ENCODE results near the gene SLC26A8. TPM values are rescaled to one million over a fixed set of nuclear protein-coding genes. Genes with fewer than 3 reads are reported as not detected.

SLC26A8 gene
- total RNA-seq, 1 donor = under 0.01 TPM

DNA sequence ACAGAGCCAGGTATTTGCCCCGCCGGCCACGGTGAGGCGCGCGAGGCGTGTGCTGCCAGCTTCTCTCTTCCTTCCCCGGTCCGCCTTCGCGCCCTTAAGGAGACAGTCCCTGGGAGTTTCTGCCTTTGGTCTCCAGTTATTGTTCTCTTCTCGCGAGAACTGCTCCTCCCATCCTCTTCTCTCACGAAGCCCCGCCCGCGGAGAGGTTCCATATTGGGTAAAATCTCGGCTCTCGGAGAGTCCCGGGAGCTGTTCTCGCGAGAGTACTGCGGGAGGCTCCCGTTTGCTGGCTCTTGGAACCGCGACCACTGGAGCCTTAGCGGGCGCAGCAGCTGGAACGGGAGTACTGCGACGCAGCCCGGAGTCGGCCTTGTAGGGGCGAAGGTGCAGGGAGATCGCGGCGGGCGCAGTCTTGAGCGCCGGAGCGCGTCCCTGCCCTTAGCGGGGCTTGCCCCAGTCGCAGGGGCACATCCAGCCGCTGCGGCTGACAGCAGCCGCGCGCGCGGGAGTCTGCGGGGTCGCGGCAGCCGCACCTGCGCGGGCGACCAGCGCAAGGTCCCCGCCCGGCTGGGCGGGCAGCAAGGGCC lies 3.2 kb upstream of the SLC26A8 start, which contains the start of gene MAPK14:
Gene MAPK14, plus strand, starts transcription at position 308 of the 587 bp plus-strand sequence. CDS start 350 bp downstream, outside the sequence.
- Histone ChIP-seq H3K4me3 (ENCODE audit: insufficient read depth, low read length) (peak within 1 kb of the TSS; percentile 96), H4K20me1 (ENCODE audit: insufficient read depth, low read length) (peaks cover 21% of the 10 kb centered on the region), H3K79me2 (ENCODE audit: insufficient read depth, low read length) (peaks cover 48% of the 10 kb centered on the region), H3K27me3 (ENCODE audit: insufficient read depth, low read length) (no peaks in the 10 kb centered on the region), H3K27ac (ENCODE audit: low read depth, low read length) (peak within 1 kb of the TSS; percentile 84), H3K4me1 (ENCODE audit: insufficient read depth, low read length) (peaks cover 31% of the 10 kb centered on the region), H3K9me3 (ENCODE audit: low read depth, low read length) (no peaks in the 10 kb centered on the region), H2AFZ (ENCODE audit: low read length) (peak within 1 kb of the TSS; percentile 64), H3K4me2 (ENCODE audit: insufficient read depth, low read length) (peak within 1 kb of the TSS; percentile 77), H3K36me3 (ENCODE audit: insufficient read depth, low read length) (no peaks in the 10 kb centered on the region)
- TF ChIP-seq, protein P1, sequence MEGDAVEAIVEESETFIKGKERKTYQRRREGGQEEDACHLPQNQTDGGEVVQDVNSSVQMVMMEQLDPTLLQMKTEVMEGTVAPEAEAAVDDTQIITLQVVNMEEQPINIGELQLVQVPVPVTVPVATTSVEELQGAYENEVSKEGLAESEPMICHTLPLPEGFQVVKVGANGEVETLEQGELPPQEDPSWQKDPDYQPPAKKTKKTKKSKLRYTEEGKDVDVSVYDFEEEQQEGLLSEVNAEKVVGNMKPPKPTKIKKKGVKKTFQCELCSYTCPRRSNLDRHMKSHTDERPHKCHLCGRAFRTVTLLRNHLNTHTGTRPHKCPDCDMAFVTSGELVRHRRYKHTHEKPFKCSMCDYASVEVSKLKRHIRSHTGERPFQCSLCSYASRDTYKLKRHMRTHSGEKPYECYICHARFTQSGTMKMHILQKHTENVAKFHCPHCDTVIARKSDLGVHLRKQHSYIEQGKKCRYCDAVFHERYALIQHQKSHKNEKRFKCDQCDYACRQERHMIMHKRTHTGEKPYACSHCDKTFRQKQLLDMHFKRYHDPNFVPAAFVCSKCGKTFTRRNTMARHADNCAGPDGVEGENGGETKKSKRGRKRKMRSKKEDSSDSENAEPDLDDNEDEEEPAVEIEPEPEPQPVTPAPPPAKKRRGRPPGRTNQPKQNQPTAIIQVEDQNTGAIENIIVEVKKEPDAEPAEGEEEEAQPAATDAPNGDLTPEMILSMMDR (IDR thresholded peaks at IDR 0.05; ENCODE audit: extremely low read depth, low read depth, low read length) = peak; percentile 86
- peak; percentile 98 for DNase-seq (ENCODE audit: insufficient read length, low spot score, missing footprints)

DNA sequence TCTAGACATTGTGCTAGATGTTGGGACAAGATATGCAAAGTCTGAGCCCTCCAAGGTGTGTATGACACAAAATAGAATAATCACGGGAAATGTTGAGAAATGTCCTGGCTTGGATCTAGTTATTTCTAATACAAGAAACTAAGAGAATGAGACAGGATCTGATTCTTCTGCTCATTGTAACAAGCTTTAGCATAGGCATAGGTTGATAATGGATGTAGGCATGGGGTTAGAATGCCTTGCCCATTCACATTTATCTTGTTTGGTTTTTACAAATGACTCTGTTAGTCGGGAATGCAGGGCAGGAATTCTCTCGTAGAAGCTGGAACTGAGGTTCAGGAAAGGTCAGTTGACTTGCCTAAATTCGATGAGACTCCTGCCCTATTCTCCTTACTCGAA lies 1.5 kb upstream of the SLC26A8 start:
- TF ChIP-seq, protein P1 (IDR thresholded peaks at IDR 0.05; ENCODE audit: extremely low read depth, low read depth, low read length) = no peak
- no peaks in the 10 kb centered on the region for H3K36me3 ChIP-seq (ENCODE audit: insufficient read depth, low read length)
- H3K4me2 ChIP-seq (ENCODE audit: insufficient read depth, low read length) = peak overlapping the region; percentile 32
- H3K4me1 ChIP-seq (ENCODE audit: insufficient read depth, low read length) = peaks cover 31% of the 10 kb centered on the region
- no peaks in the 10 kb centered on the region for H3K27me3 ChIP-seq (ENCODE audit: insufficient read depth, low read length)
- H3K27ac ChIP-seq (ENCODE audit: low read depth, low read length) = no peak overlapping the region
- H3K4me3 ChIP-seq (ENCODE audit: insufficient read depth, low read length) = no peak overlapping the region
- H4K20me1 ChIP-seq (ENCODE audit: insufficient read depth, low read length) = peaks cover 6% of the 10 kb centered on the region
- H3K9me3 ChIP-seq (ENCODE audit: low read depth, low read length) = no peaks in the 10 kb centered on the region
- peaks cover 32% of the 10 kb centered on the region for H3K79me2 ChIP-seq (ENCODE audit: insufficient read depth, low read length)
- DNase-seq (ENCODE audit: insufficient read length, low spot score, missing footprints) = peak; percentile 90
- H2AFZ ChIP-seq (ENCODE audit: low read length) = no peak overlapping the region

DNA sequence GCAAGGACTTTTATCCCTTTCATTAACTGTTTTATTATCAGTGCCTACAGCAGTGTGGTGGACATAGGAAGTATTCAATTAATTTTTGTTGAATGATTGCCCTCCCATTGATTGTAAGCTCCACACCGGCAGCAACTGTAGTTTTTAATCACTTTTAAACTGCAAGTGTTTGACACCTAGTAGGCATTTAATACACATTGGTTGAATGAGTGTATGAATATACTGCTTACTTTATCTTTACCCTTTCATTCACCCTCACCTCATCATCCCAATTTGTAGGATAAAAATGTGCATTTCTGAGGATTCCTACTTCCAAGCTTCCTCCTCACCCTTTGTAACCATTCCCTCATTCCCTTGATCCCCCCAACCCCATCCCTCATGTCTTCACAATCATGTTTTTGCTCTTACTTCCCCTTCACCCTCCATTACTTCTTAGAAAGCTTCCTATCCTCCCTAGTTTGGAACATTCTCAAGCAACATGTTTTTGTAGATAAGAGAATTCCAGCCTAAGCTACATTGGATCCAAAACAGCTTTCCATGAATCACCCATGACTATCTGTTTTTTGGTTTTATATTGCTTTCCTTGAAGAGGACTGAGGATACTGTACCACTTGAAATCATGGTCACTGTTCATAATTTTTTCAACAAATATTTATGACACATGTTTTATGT lies 955 bp upstream of the SLC26A8 start:
- peaks cover 2% of the 10 kb centered on the region for H4K20me1 ChIP-seq (ENCODE audit: insufficient read depth, low read length)
- no peak overlapping the region for H2AFZ ChIP-seq (ENCODE audit: low read length)
- peak; percentile 90 for DNase-seq (ENCODE audit: insufficient read length, low spot score, missing footprints)
- H3K27ac ChIP-seq (ENCODE audit: low read depth, low read length) = no peak overlapping the region
- TF ChIP-seq, protein P1 (IDR thresholded peaks at IDR 0.05; ENCODE audit: extremely low read depth, low read depth, low read length) = no peak
- H3K27me3 ChIP-seq (ENCODE audit: insufficient read depth, low read length) = no peaks in the 10 kb centered on the region
- no peaks in the 10 kb centered on the region for H3K9me3 ChIP-seq (ENCODE audit: low read depth, low read length)
- peaks cover 26% of the 10 kb centered on the region for H3K79me2 ChIP-seq (ENCODE audit: insufficient read depth, low read length)
- peaks cover 31% of the 10 kb centered on the region for H3K4me1 ChIP-seq (ENCODE audit: insufficient read depth, low read length)
- H3K4me3 ChIP-seq (ENCODE audit: insufficient read depth, low read length) = no peak overlapping the region
- peak overlapping the region; percentile 32 for H3K4me2 ChIP-seq (ENCODE audit: insufficient read depth, low read length)
- H3K36me3 ChIP-seq (ENCODE audit: insufficient read depth, low read length) = no peaks in the 10 kb centered on the region

DNA sequence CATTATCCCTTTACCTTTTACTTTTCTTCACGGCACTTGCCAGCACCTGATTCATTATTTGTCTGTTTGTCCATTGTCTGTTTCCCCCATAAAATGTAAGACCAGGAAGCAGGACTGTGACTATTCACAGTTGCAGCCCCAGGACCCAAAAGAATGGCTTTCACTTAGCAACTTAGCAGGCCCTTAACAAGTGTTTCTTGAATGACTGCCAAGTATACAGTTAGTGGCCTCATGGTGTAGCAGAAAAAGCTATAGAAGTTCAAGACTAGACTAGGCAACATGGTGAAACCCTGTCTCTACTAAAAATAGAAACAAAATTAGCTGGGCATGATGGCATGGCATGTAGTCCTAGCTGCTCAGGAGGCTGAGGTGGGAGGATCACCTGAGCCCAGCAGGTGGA lies 4.3 kb downstream of the SLC26A8 start:
- no peak overlapping the region for H3K4me3 ChIP-seq (ENCODE audit: insufficient read depth, low read length)
- TF ChIP-seq, protein P1 (IDR thresholded peaks at IDR 0.05; ENCODE audit: extremely low read depth, low read depth, low read length) = no peak
- H3K27ac ChIP-seq (ENCODE audit: low read depth, low read length) = no peak overlapping the region
- no peak for DNase-seq (ENCODE audit: insufficient read length, low spot score, missing footprints)
- no peak overlapping the region for H3K4me2 ChIP-seq (ENCODE audit: insufficient read depth, low read length)
- no peaks in the 10 kb centered on the region for H3K79me2 ChIP-seq (ENCODE audit: insufficient read depth, low read length)
- no peaks in the 10 kb centered on the region for H3K36me3 ChIP-seq (ENCODE audit: insufficient read depth, low read length)
- peaks cover 6% of the 10 kb centered on the region for H3K27me3 ChIP-seq (ENCODE audit: insufficient read depth, low read length)
- no peaks in the 10 kb centered on the region for H4K20me1 ChIP-seq (ENCODE audit: insufficient read depth, low read length)
- H3K9me3 ChIP-seq (ENCODE audit: low read depth, low read length) = no peaks in the 10 kb centered on the region
- peaks cover 2% of the 10 kb centered on the region for H3K4me1 ChIP-seq (ENCODE audit: insufficient read depth, low read length)
- no peak overlapping the region for H2AFZ ChIP-seq (ENCODE audit: low read length)

Measured in osteoblast (primary cell).